Activated CD8-positive, alpha-beta memory T cell treated with anti-CD3 and anti-CD28 coated beads, Interleukin-2, amount 50 U/mL, for 1 hour (primary cell): ENCODE data around the gene ACAP3.

ENCODE experiments used
- DNase-seq: peaks from one replicate; pipeline ENCODE4 v3.0.0-alpha.2; 2020; ENCODE audit errors: extremely low read depth

Gene ACAP3

DNA sequence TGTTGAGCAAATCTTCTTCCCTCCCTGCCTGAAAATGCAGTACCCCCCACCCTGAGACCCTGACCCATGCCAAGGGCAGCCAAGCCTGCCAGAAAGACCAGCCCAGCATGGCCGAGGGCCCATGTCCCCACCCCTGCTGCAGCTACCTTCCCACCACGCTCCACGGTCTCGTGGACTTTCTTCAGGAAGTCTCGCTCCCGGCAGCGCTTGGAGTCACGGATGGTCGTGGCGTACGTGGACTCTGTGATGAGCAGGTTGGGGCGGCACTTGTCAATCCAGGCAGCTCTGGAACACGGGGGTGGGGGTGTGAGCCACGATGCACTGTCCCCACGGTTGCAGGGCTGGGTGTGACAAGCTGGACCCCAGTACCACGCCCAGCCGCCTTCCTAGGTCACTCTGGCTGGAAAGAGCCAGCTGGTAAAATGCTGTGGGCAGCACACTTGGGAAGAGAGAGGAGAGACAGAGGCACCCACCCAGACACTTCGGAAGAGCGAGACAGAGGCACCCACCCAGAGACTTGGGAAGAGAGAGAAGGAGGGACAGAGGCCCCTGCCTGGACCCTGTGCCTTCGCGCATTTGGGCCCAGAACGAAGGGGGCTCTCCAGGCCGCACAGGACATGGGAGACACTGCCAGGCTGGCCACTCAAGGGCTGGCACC is 7.1 kb upstream of the ACAP3 start:
- no peak for DNase-seq

DNA sequence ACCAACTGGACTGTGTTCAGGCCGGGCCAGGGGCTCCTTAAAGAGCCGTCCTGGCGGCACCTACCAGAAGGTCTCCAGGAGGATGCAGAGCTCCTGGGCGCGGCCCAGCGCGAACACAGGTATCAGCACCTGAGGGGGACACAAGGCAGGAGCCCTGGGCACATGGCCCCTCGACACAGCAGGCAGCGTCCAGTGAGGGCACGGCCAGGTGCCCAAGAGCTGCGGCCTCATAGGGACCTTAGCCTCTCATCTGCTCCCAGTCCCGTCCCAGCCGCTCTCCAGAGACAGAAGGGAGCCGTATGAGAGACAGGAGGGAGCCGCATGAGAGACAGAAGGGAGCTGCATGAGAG is 6.5 kb upstream of the ACAP3 start:
- no peak for DNase-seq

GRCh38 chr1:1313500-1314236 is 5.9 kb upstream of the ACAP3 start:
- DNase-seq, result no peak

DNA sequence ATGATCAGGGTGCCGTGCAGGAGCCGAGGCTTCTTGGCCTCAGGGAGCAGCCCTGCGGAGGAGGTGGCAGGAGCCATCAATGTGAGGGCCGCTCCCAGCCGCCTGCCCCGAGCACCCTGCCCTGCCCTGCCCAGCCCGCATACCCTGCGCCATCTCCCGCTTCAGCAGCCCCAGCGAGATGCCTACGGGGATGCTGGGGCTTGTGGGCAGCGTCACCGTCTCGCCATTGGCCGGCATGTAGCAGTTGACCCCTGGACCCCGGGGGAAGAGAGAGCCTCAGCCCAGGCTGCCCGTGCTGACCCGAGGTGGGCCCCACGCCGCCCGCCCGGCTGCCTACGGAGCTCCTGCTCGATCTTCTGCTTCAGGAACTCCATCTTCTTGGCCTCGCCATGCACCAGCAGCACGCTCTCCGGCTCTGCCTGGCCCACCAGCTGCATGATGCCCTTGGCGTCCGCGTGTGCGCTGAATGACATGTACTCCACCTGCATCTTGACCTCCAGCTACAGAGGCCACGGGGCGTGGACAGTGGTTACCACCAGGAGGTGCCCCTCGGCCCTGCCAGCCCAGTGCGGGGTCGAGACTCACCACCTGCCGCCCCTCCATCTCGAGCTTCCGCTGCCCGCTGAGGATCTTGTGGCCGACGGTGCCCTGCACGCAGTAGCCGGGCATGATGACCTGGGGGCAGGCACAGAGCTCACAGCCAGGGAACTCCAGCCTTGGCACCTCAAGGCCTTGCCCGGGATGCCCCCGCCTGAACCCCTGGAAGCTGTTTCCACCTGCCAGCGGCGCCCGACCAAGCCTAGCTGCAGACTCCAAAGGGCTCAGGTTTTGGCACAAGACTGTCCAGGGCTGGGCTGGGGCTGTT is 5.0 kb upstream of the ACAP3 start:
- no peak for DNase-seq

DNA sequence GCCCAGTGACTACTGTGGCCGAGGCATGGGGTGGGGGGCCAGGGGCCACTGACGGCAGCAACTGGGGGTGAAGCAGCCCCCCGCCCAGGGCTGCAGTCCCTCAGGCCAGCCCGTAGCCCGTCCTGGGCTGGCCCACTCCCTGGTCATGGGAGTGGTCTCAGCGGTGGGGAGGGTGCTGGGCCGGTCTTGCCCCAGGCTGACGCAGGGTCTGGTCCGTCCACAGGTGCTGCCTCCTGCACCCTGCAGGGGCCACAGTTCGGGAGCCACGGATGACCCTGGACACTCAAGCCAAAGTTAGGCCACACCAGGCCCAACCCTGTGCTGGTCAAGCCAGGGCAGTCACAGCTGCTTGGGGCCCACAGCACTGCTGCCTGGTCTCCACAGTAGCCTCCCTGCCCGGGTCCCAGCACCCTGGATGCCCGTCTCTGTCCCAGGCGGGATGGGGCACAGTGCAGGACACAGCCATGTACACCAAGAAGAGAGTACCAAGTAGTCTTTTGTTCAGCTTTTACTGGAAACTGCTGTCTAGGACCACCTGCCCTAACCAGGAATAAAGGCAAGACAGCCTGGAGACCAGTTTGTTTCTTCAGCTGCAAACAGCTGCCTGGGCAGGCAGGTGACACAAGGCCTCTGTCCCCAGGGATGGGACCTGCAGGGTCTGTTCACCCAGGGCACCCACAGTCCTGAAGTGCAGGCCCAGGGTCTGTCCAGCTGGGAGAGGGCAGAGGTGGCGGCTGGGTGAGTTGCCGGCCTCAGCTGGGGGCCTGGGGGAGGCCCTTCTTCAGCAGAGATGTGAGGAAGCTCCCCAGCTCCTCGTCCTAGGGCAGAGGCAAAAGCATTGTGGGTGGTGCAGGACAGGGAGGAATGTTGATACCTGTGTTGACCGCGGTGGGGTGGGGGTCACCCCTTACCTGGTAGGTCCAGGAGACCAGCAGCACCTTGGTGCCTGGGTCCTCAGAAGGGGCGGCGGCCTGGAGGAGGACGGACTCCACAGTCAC is 3.7 kb upstream of the ACAP3 start:
- no peak for DNase-seq

DNA sequence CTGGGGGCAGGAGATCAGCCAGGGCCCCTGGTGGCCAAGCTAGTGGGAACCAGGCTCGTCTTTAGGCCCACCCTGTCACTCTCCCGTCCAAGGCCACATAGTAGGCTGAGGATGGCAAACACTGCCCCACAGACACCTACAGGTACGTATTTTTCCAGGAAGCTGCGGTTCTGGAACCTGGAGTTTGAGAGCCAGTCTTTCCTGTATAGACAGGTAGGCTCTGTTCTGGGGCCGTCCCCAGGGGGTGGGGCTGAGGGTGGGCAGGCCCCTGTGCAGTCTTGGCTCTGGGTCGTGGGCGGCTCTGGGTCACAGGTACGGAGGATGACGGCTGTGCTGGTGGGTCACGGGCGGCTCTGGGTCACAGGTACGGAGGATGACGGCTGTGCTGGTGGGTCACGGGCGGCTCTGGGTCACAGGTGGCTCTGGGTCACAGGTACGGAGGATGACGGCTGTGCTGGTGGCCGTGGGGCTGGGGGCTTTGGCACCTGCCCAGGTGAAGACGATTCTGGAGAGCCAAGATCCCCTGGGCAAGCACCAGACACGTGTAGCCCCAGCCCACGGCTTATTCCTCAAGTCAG is 2.8 kb upstream of the ACAP3 start:
- no peak for DNase-seq

GRCh38 chr1:1310109-1310385 is 2.3 kb upstream of the ACAP3 start:
- no peak for DNase-seq

DNA sequence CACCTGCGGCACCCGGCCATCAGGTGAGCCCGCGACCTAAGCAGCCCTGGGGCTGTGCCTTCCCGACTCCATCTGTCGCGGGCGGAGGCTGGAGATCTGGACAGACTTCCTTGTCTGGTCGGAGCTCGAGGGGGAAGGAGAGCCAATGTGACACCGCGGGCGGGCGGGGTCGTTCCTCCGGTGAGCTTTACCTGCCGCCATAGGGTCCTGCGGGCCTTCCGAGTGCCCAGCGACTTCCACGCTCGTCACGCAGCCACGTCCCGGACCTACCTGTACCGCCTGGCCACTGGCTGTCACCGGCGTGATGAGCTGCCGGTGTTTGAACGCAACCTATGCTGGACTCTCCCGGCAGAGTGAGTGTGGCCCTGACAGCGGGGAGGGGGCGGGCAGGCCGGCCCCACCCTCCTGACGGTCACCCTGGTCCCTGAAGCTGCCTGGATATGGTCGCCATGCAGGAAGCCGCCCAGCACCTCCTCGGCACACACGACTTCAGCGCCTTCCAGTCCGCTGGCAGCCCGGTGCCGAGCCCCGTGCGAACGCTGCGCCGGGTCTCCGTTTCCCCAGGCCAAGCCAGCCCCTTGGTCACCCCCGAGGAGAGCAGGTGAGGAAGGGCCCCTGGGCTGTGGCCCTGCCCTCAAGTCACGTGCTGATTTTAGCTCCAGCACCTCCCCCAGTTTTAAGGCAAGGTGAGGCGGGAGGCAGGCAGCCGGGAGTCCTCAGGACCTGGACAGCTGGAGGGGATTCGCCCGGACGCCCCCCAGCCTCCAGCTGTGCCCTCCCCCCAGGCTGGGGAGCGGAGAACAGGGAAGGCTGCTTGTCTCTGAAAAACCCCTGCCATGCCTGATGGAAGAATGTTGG is 1.8 kb upstream of the ACAP3 start:
- no peak for DNase-seq

DNA sequence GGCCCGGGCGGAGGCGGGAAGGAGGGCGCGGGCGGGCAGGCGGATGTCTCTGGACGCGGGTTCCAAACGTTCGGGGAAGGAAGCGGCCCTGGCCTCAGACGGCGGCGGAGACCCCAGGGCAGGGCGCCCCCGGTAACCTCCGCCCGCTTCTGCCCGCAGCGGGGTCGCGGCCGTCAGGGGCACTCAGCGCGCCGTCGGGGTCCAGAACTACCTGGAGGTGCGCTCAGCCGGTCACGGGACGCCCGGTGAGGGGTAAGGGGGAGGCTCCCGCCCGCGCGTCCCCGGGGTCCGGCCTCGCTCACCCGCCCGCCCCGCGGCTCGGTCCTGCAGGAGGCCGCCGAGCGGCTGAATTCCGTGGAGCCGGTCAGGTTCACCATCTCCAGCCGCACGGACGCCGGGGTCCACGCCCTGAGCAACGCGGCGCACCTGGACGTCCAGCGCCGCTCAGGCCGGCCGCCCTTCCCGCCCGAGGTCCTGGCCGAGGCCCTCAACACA is 1.1 kb upstream of the ACAP3 start:
- DNase-seq, result no peak

DNA sequence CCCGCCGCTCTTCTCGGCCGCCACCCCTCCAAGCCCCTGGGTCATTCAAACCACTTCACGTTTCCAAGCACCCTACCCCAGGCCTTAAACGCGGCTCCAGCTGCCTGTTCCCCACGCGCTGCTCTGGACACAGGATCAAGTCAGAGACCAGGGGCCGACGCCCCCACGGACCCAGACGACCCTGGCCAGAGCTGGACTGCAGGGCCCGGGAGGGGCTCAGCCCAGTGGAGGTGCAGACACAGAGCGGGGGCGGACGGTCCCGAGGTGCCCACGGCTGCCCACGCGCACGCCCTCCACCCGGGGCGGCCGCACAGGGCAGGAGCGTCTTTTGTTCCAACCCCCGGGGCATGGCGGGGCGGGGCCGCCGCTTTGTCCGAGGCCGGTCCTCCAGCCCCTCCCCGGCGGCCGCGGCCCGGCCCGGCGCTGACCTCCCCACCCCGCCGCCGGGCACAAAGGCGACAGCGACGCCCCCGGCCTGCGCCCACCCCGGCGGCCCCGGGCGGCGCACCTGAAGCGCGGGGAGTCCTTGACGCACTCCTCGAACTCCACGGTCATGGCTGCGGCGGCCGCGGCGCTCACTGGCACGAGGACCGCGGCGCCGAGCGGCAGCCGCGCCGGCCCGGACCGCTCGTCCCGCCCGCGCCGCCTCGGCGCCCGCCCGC is 338 bp downstream of the ACAP3 start:
- no peak for DNase-seq

DNA sequence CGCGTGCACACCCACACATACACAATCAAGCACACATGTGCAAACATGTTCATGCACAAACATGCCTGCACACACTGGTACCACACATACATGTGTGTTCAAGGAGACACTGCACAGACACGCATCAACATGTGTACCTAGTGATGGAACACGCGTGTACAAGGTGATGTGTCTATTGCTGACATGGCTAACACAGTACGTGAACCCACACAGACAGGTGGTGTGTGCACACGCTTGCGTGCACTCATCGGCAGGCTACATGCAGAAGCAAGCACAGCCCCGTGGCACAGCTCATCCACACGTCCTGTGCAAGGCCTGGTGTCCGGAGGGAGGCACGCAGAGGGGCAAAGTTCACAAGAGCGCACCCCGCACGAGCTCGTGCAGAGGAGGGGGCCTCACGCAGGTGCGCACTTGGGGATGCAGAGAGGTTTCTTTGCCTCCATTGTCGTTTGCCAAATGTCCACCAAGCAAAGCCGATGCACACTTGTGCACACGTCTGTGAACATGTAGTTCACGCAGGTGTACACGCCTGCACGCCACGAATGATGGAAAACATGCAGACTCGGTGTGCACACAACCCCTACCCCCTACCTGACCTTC is 969 bp downstream of the ACAP3 start:
- no peak for DNase-seq

DNA sequence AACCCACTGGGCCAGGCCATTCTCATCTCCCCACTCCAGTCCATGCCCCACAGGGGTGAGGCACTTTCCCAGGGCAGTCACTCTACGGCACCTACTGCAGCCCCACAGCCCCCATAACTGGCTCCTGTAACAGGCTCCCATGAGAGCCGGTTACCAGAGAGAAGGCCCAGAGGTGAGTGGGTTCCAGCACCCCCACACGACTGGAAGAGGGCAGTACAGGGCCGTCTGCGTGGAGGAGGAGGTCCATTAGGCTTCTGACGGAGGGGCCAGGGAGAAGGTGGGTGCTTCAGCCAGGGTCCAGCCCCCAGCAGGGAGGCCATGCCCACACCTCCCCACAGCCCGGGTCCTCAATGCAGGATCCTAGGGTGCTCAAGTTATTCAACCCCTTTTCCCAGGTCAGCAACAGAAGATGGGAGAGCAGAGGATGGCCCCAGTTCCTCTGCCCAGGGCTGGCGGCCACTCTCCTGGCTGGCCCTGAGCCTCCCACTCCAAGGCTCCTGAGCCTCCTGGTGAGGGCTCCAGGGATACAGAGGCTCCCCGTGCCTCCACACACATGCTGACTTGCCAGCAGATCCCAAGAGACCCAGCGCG is 1.6 kb downstream of the ACAP3 start:
- DNase-seq, result no peak

DNA sequence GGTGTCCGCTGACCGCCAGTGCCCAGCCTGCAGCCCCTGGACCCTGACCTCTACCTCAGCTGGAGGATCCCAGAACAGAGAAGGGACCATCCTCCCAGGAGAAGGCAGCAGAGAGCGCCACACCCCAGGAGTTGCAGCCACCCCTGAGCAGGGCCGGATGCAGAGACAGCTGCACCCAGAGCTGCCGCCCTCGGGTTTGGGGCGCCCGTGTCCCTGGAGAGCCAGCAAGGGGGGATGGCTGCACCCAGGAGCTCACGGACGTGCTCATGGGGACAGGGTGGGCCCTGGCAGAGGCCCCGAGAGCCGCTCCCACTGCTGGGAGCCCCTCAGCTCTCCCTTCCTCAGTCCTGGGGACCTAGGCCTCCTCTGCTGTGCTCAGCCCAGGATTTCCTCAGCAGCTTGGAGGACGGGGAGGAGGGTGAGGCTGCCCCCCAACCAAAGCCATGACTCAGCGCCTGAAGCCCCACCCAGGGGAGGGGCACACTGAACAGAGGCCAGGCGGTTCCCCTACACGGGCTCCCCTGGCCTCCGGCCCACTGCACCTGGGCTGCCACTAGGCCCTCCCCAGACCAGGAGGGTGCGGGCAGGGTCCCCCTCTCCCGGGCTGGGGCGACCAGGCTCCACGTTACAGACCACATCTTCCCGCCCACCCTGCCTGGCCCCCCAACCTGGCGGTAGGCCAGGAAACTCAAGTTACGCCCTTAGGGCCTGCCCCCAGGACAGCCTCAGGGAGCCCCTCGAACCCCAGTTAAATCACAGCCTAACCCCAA is 2.2 kb downstream of the ACAP3 start:
- peak; percentile 43 for DNase-seq

GRCh38 chr1:1304331-1305299 is 3.1 kb downstream of the ACAP3 start:
- DNase-seq, result no peak

DNA sequence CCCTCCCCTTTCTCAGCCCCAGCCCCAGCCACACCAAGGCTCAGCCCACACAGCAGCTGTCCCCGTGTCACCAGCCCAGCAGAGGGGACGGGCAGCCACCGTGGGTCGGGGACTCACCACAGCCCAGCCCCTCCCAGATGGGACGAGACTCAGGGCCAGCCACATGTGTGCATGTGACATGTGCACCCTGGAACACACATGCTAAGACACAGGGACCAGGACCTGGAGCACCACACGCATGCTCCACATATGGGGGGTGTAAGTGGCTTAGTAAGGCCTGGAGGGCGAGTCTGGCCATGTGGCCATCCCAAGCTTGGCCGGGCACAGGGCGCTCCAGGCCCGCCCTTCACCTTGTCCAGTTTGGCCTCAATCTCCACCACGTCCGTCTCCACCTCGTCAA is 4.0 kb downstream of the ACAP3 start:
- no peak for DNase-seq

GRCh38 chr1:1302951-1303509 is 4.7 kb downstream of the ACAP3 start:
- no peak for DNase-seq

DNA sequence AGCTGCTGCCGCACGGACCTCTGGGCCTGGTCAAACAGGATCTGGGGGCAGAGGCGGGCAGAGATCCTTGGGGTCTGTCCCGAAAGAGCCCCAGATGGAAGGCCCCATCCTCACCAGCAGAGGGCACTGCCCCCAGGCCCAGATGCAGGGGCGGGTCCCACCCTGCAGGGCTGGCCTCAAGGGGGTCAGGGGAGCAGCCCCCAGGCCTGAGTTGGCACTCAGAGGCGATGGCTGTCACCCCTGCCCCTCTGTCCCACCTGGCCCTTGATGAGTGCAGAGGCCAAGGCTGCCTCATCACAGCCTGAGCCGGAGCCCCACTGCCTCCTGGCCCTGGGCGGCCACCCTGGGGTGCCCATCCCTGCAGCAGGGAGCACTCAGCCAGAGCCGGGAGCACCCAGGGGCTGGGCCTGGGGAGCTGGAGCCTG is 5.7 kb downstream of the ACAP3 start:
- no peak for DNase-seq
